ENCODE data around the gene SV2B.

DNA sequence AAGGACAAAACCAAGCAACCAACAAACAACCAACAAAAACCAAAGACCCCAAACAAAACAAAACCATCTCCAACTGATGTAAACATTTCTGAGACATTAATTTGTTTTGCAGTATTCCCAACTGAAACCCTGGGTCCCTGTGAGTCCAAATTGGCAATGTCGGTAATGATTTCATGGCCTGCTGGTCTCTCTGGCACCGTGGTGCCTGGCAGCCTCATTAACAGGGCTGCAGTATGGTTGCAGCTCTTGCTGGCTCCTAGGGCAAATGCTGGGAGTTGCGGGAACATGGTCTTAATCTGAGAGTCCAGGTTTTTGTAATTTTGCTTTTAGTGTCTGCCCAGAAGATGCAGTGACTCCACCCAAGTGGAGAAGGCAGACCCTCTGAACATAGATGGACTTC lies 128.3 kb downstream of the SV2B start:
- TF ChIP-seq, protein P1, sequence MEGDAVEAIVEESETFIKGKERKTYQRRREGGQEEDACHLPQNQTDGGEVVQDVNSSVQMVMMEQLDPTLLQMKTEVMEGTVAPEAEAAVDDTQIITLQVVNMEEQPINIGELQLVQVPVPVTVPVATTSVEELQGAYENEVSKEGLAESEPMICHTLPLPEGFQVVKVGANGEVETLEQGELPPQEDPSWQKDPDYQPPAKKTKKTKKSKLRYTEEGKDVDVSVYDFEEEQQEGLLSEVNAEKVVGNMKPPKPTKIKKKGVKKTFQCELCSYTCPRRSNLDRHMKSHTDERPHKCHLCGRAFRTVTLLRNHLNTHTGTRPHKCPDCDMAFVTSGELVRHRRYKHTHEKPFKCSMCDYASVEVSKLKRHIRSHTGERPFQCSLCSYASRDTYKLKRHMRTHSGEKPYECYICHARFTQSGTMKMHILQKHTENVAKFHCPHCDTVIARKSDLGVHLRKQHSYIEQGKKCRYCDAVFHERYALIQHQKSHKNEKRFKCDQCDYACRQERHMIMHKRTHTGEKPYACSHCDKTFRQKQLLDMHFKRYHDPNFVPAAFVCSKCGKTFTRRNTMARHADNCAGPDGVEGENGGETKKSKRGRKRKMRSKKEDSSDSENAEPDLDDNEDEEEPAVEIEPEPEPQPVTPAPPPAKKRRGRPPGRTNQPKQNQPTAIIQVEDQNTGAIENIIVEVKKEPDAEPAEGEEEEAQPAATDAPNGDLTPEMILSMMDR (IDR thresholded peaks at IDR 0.05; ENCODE audit: extremely low read depth in 1 of 2, insufficient read depth in 1 of 2, low read depth in 1 of 2, low read length in 2 of 2), result no peak
- TF ChIP-seq EZH2 (IDR thresholded peaks at IDR 0.05; ENCODE audit: borderline replicate concordance, low read depth, low read length, severe bottlenecking) (no peak), POLR2AphosphoS5 (IDR thresholded peaks at IDR 0.05; ENCODE audit: insufficient read depth, low read depth, low read length) (no peak), POLR2A (IDR thresholded peaks at IDR 0.05; ENCODE audit: low read depth, low read length) (no peak)
